GM06990 (cell line): ENCODE results near the gene UBE2I.

Experiments used
- DNase-seq: peaks from one replicate; pipeline ENCODE4 v3.0.0-alpha.2; 2011; ENCODE audit not compliant: insufficient read length; ENCODE audit errors: extremely low read depth
- H3K27me3 ChIP-seq: replicated peaks from 2 replicates; pipeline ENCODE4 v1.6.0; 2011; ENCODE audit warnings: low read length; ENCODE audit not compliant: control insufficient read depth, insufficient read depth
- H3K36me3 ChIP-seq: 2 replicates; pipeline ENCODE4 v1.5.1; 2011; ENCODE audit warnings: low read length; ENCODE audit not compliant: control insufficient read depth, insufficient read depth
- H3K4me3 ChIP-seq: replicated peaks from 2 replicates; pipeline ENCODE4 v1.5.1; 2011; ENCODE audit warnings: low read depth, mild to moderate bottlenecking, control low read depth, low read length
- CTCF ChIP-seq: IDR thresholded peaks from 2 replicates; pipeline ENCODE4 v1.5.1; 2011; ENCODE audit warnings: low read length, control low read depth, mild to moderate bottlenecking, inconsistent platforms; ENCODE audit not compliant: insufficient read depth, poor library complexity, severe bottlenecking

Gene UBE2I

GRCh38 chr16:1279945-1280589, 29.4 kb upstream of the UBE2I start:
- Histone ChIP-seq H3K4me3 (no peak overlapping the region), H3K27me3 (no peaks in the 10 kb centered on the region; the same call in 1 of the 2 replicates), H3K36me3 (no peaks in the 10 kb centered on the region)
- no peak for TF ChIP-seq CTCF
- no peak for DNase-seq

GRCh38 chr16:1280783-1281182, 28.7 kb upstream of the UBE2I start:
- no peak for TF ChIP-seq CTCF
- DNase-seq = no peak
- H3K4me3 ChIP-seq = no peak overlapping the region
- no peaks in the 10 kb centered on the region for H3K36me3 ChIP-seq
- H3K27me3 ChIP-seq = no peaks in the 10 kb centered on the region; the same call in 1 of the 2 replicates

- no peaks in the 10 kb centered on the region; the same call in 1 of the 2 replicates for H3K27me3 ChIP-seq
- no peak for TF ChIP-seq CTCF
Observed at GRCh38 chr16:1281517-1281916, 27.9 kb upstream of the UBE2I start.

GRCh38 chr16:1282324-1282973, 27.0 kb upstream of the UBE2I start:
- Histone ChIP-seq H3K4me3 (no peak overlapping the region), H3K27me3 (no peaks in the 10 kb centered on the region; the same call in 1 of the 2 replicates), H3K36me3 (no peaks in the 10 kb centered on the region)
- DNase-seq = no peak
- TF ChIP-seq CTCF = no peak

More at GRCh38 chr16:1281517-1281916, 27.9 kb upstream of the UBE2I start:
- Histone ChIP-seq H3K4me3 (no peak overlapping the region), H3K36me3 (no peaks in the 10 kb centered on the region)
- DNase-seq = no peak

DNA sequence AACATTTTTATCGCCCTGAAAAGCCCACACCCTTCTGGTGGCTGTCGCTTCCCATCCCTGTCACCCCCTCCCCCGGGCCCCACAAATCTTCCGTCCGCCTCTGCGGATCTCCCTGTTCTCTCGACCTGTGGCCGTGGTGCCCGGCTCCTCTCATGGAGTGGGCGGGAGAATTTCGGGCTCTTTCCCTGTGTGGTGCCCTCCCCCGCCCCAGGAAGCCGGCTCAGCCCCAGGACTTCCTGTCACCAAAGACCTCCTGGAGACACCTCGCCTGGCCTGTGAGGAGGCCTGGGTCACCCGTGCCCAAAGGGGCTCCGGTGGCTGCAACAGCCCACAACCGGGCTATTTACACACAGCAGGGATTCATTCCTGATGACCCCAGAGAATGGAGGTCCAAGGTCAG, 26.1 kb upstream of the UBE2I start:
- no peak for TF ChIP-seq CTCF
- no peak overlapping the region for H3K4me3 ChIP-seq
- DNase-seq = no peak
- no peaks in the 10 kb centered on the region; the same call in 1 of the 2 replicates for H3K27me3 ChIP-seq
- no peaks in the 10 kb centered on the region for H3K36me3 ChIP-seq
